IMR-90 (cell line): ENCODE measurements around the gene CENPN.

Experiments used
- BHLHE40 ChIP-seq: fragments of 150-350 bp; IDR thresholded peaks from 2 replicates; pipeline ENCODE4 v1.6.1; 2016; ENCODE audit warnings: mild to moderate bottlenecking, low read depth, low read length
- CEBPB ChIP-seq: IDR thresholded peaks from 2 replicates; pipeline ENCODE4 v1.6.1; 2012; ENCODE audit warnings: low read depth, low read length, improper control_type of control experiment
- CTCF ChIP-seq: conservative IDR thresholded peaks from 2 replicates; pipeline ENCODE4 v1.5.1; 2012; ENCODE audit warnings: mild to moderate bottlenecking, low read depth, low read length, improper control_type of control experiment
- FOS ChIP-seq: fragments of 150-350 bp; IDR thresholded peaks from 2 replicates; pipeline ENCODE4 v1.6.1; 2016; ENCODE audit warnings: low read depth, low read length
- MAFK ChIP-seq: IDR thresholded peaks from 2 replicates; pipeline ENCODE4 v1.6.1; 2012; ENCODE audit warnings: low read depth, low read length, improper control_type of control experiment
- MAZ ChIP-seq: IDR thresholded peaks from 2 replicates; pipeline ENCODE4 v1.6.1; 2012; ENCODE audit warnings: low read depth, mild to moderate bottlenecking, low read length, improper control_type of control experiment, moderate library complexity, borderline replicate concordance
- MXI1 ChIP-seq: IDR thresholded peaks from 2 replicates; pipeline ENCODE4 v1.6.1; 2012; ENCODE audit warnings: low read depth, mild to moderate bottlenecking, low read length, moderate library complexity, borderline replicate concordance
- POLR2A ChIP-seq: IDR thresholded peaks from 2 replicates; pipeline ENCODE4 v1.6.1; 2012; ENCODE audit warnings: mild to moderate bottlenecking, low read depth, low read length
- RAD21 ChIP-seq: IDR thresholded peaks from 2 replicates; pipeline ENCODE4 v1.6.1; 2012; ENCODE audit warnings: low read length, improper control_type of control experiment
- RCOR1 ChIP-seq: IDR thresholded peaks from 2 replicates; pipeline ENCODE4 v1.6.1; 2012; ENCODE audit warnings: mild to moderate bottlenecking, low read length, improper control_type of control experiment; ENCODE audit not compliant: insufficient replicate concordance
- SMC3 ChIP-seq: fragments of 150-350 bp; IDR thresholded peaks from 2 replicates; pipeline ENCODE4 v1.6.1; 2016; ENCODE audit warnings: low read depth, mild to moderate bottlenecking, antibody characterized with exemption, low read length, moderate library complexity
- USF2 ChIP-seq: fragments of 150-350 bp; IDR thresholded peaks from 2 replicates; pipeline ENCODE4 v1.6.1; 2017; ENCODE audit warnings: mild to moderate bottlenecking, antibody characterized with exemption, low read length, low read depth

- TF ChIP-seq MXI1 (no peak), CTCF (no peak), POLR2A (no peak), CEBPB (no peak), SMC3 (no peak), RCOR1 (no peak), MAZ (no peak), BHLHE40 (no peak), USF2 (no peak), FOS (no peak), RAD21 (no peak), MAFK (no peak)
These were observed 33.0 kb upstream of the CENPN start for GRCh38 chr16:80973991-80974390.
